ENCODE measurements around the gene RELN.

RELN gene

GRCh38 chr7:103717574-103717973 is 271.9 kb downstream of the RELN start:
- H3K27ac ChIP-seq (ENCODE audit: low read depth, low read length) = no peak overlapping the region
- no peaks in the 10 kb centered on the region for H3K9me3 ChIP-seq (ENCODE audit: insufficient read depth, low read depth, low read length)
- no peaks in the 10 kb centered on the region for H3K79me1 ChIP-seq (ENCODE audit: low read length)
- no peak overlapping the region for H2AK5ac ChIP-seq (ENCODE audit: low read length)
- no peaks in the 10 kb centered on the region for H3K27me3 ChIP-seq (ENCODE audit: insufficient read depth, low read length)
- no peak overlapping the region for H4K12ac ChIP-seq (ENCODE audit: low read depth, low read length)
- no peak for DNase-seq
- H3K14ac ChIP-seq (ENCODE audit: low read length) = no peak overlapping the region
- H4K91ac ChIP-seq (ENCODE audit: low read depth, low read length) = no peak overlapping the region
- H3K4me1 ChIP-seq (ENCODE audit: control insufficient read depth in 1 of 2, insufficient read depth in 2 of 2, low read length in 2 of 2) = peaks cover 0 to 2% of the 10 kb centered on the region in 2 experiments
- H2BK120ac ChIP-seq (ENCODE audit: insufficient read depth, low read length, poor library complexity) = no peak overlapping the region
- no peak overlapping the region for H2BK12ac ChIP-seq (ENCODE audit: low read length)
- no peak overlapping the region for H3K23ac ChIP-seq (ENCODE audit: low read length)
- no peak overlapping the region for H3K9ac ChIP-seq (ENCODE audit: low read length)
- H3K18ac ChIP-seq (ENCODE audit: low read length) = no peak overlapping the region
- H2BK5ac ChIP-seq (ENCODE audit: low read depth, low read length, poor library complexity) = no peak overlapping the region
- H3K36me3 ChIP-seq (ENCODE audit: control insufficient read depth in 1 of 2, insufficient read depth in 2 of 2, low read length in 2 of 2) = no peaks in the 10 kb centered on the region
- no peaks in the 10 kb centered on the region for H3K79me2 ChIP-seq (ENCODE audit: control insufficient read depth, insufficient read depth, low read length, poor library complexity)
- H3K4me3 ChIP-seq (ENCODE audit: low read depth, low read length) = no peak overlapping the region
- no peak overlapping the region for H3K4ac ChIP-seq (ENCODE audit: low read depth, low read length)
- no peak overlapping the region for H3K4me2 ChIP-seq (ENCODE audit: low read length)
- no peak overlapping the region for H4K8ac ChIP-seq (ENCODE audit: low read depth, low read length)
- no CpG with 5 or more reads among the region's 3 CpGs for WGBS (ENCODE audit: extremely low coverage, insufficient coverage, insufficient read length)
- H2AFZ ChIP-seq (ENCODE audit: insufficient read depth, low read length, poor library complexity) = no peak overlapping the region

- Histone ChIP-seq H3K4me1 (ENCODE audit: control insufficient read depth in 1 of 2, insufficient read depth in 2 of 2, low read length in 2 of 2) (peaks cover 0 to 2% of the 10 kb centered on the region in 2 experiments), H3K79me1 (ENCODE audit: low read length) (no peaks in the 10 kb centered on the region), H4K12ac (ENCODE audit: low read depth, low read length) (no peak overlapping the region), H3K4me2 (ENCODE audit: low read length) (no peak overlapping the region), H3K9ac (ENCODE audit: low read length) (no peak overlapping the region), H2AFZ (ENCODE audit: insufficient read depth, low read length, poor library complexity) (no peak overlapping the region), H3K27ac (ENCODE audit: low read depth, low read length) (no peak overlapping the region), H3K79me2 (ENCODE audit: control insufficient read depth, insufficient read depth, low read length, poor library complexity) (no peaks in the 10 kb centered on the region), H3K4me3 (ENCODE audit: low read depth, low read length) (no peak overlapping the region), H2BK12ac (ENCODE audit: low read length) (no peak overlapping the region), H4K91ac (ENCODE audit: low read depth, low read length) (no peak overlapping the region), H3K4ac (ENCODE audit: low read depth, low read length) (no peak overlapping the region), H2BK120ac (ENCODE audit: insufficient read depth, low read length, poor library complexity) (no peak overlapping the region), H4K8ac (ENCODE audit: low read depth, low read length) (no peak overlapping the region), H3K27me3 (ENCODE audit: insufficient read depth, low read length) (no peaks in the 10 kb centered on the region), H3K18ac (ENCODE audit: low read length) (no peak overlapping the region), H3K9me3 (ENCODE audit: insufficient read depth, low read depth, low read length) (no peaks in the 10 kb centered on the region), H2BK5ac (ENCODE audit: low read depth, low read length, poor library complexity) (no peak overlapping the region), H3K14ac (ENCODE audit: low read length) (no peak overlapping the region), H2AK5ac (ENCODE audit: low read length) (no peak overlapping the region), H3K23ac (ENCODE audit: low read length) (no peak overlapping the region), H3K36me3 (ENCODE audit: control insufficient read depth in 1 of 2, insufficient read depth in 2 of 2, low read length in 2 of 2) (no peaks in the 10 kb centered on the region)
- WGBS (ENCODE audit: extremely low coverage, insufficient coverage, insufficient read length) = no CpG with 5 or more reads among the region's 4 CpGs
- no peak for DNase-seq
These were observed 273.9 kb downstream of the RELN start for GRCh38 chr7:103715376-103716120.

DNA sequence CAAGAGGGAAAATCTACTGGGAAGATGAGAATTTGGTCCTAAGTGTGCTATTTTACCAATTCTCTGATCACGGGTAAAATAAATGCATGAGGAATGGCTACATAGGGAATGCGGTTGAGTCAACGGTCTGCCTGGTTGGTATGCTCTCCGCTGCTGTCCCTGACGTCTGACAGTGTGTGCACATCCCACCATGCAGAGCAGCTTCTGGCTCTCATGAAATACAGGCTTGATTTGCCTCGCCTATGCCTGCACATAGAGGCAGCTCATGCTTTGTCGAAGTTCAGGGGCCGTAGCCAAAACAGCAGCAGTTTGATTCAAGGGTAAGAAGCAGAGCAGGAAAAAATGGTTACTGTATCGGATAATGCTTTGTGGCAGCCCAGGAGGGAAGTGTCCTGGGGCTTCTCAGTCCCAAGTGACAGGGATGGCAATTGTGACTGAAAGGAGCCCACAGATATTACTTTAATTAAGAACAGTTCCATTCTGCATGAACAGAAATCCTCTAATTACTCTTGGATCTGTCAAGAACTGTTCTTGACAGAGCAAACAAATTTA is 275.0 kb downstream of the RELN start:
- no CpG with 5 or more reads among the region's 9 CpGs for WGBS (ENCODE audit: extremely low coverage, insufficient coverage, insufficient read length)
- Histone ChIP-seq H3K27ac (ENCODE audit: low read depth, low read length) (no peak overlapping the region), H3K14ac (ENCODE audit: low read length) (no peak overlapping the region), H4K91ac (ENCODE audit: low read depth, low read length) (no peak overlapping the region), H2BK5ac (ENCODE audit: low read depth, low read length, poor library complexity) (no peak overlapping the region), H3K9ac (ENCODE audit: low read length) (no peak overlapping the region), H3K79me1 (ENCODE audit: low read length) (no peaks in the 10 kb centered on the region), H3K23ac (ENCODE audit: low read length) (no peak overlapping the region), H3K9me3 (ENCODE audit: insufficient read depth, low read depth, low read length) (no peaks in the 10 kb centered on the region), H2AK5ac (ENCODE audit: low read length) (no peak overlapping the region), H2BK120ac (ENCODE audit: insufficient read depth, low read length, poor library complexity) (no peak overlapping the region), H3K4me1 (ENCODE audit: control insufficient read depth in 1 of 2, insufficient read depth in 2 of 2, low read length in 2 of 2) (peaks cover 0 to 2% of the 10 kb centered on the region in 2 experiments), H3K79me2 (ENCODE audit: control insufficient read depth, insufficient read depth, low read length, poor library complexity) (no peaks in the 10 kb centered on the region), H4K8ac (ENCODE audit: low read depth, low read length) (no peak overlapping the region), H4K12ac (ENCODE audit: low read depth, low read length) (no peak overlapping the region), H3K4me2 (ENCODE audit: low read length) (no peak overlapping the region), H3K36me3 (ENCODE audit: control insufficient read depth in 1 of 2, insufficient read depth in 2 of 2, low read length in 2 of 2) (no peaks in the 10 kb centered on the region), H3K4me3 (ENCODE audit: low read depth, low read length) (no peak overlapping the region), H3K18ac (ENCODE audit: low read length) (no peak overlapping the region), H2AFZ (ENCODE audit: insufficient read depth, low read length, poor library complexity) (no peak overlapping the region), H3K27me3 (ENCODE audit: insufficient read depth, low read length) (no peaks in the 10 kb centered on the region), H2BK12ac (ENCODE audit: low read length) (no peak overlapping the region), H3K4ac (ENCODE audit: low read depth, low read length) (no peak overlapping the region)
- DNase-seq = no peak

GRCh38 chr7:103712991-103713778 is 276.3 kb downstream of the RELN start:
- no CpG with 5 or more reads among the region's 4 CpGs for WGBS (ENCODE audit: extremely low coverage, insufficient coverage, insufficient read length)
- H3K9me3 ChIP-seq (ENCODE audit: insufficient read depth, low read depth, low read length) = no peaks in the 10 kb centered on the region
- no peak overlapping the region for H2AK5ac ChIP-seq (ENCODE audit: low read length)
- H3K79me2 ChIP-seq (ENCODE audit: control insufficient read depth, insufficient read depth, low read length, poor library complexity) = no peaks in the 10 kb centered on the region
- H3K18ac ChIP-seq (ENCODE audit: low read length) = no peak overlapping the region
- H2BK12ac ChIP-seq (ENCODE audit: low read length) = no peak overlapping the region
- no peak overlapping the region for H4K8ac ChIP-seq (ENCODE audit: low read depth, low read length)
- no peak for DNase-seq
- H3K27ac ChIP-seq (ENCODE audit: low read depth, low read length) = no peak overlapping the region
- no peak overlapping the region for H3K23ac ChIP-seq (ENCODE audit: low read length)
- H4K12ac ChIP-seq (ENCODE audit: low read depth, low read length) = no peak overlapping the region
- no peak overlapping the region for H2AFZ ChIP-seq (ENCODE audit: insufficient read depth, low read length, poor library complexity)
- no peak overlapping the region for H2BK5ac ChIP-seq (ENCODE audit: low read depth, low read length, poor library complexity)
- no peaks in the 10 kb centered on the region for H3K36me3 ChIP-seq (ENCODE audit: control insufficient read depth in 1 of 2, insufficient read depth in 2 of 2, low read length in 2 of 2)
- no peak overlapping the region for H3K9ac ChIP-seq (ENCODE audit: low read length)
- no peak overlapping the region for H2BK120ac ChIP-seq (ENCODE audit: insufficient read depth, low read length, poor library complexity)
- no peaks in the 10 kb centered on the region for H3K79me1 ChIP-seq (ENCODE audit: low read length)
- no peak overlapping the region for H3K4ac ChIP-seq (ENCODE audit: low read depth, low read length)
- H3K4me1 ChIP-seq (ENCODE audit: control insufficient read depth in 1 of 2, insufficient read depth in 2 of 2, low read length in 2 of 2) = no peaks in the 10 kb centered on the region
- no peak overlapping the region for H4K91ac ChIP-seq (ENCODE audit: low read depth, low read length)
- H3K27me3 ChIP-seq (ENCODE audit: insufficient read depth, low read length) = no peaks in the 10 kb centered on the region
- H3K14ac ChIP-seq (ENCODE audit: low read length) = no peak overlapping the region
- H3K4me3 ChIP-seq (ENCODE audit: low read depth, low read length) = no peak overlapping the region
- H3K4me2 ChIP-seq (ENCODE audit: low read length) = no peak overlapping the region
